K562 (cell line): ENCODE measurements around the gene KLF18. TPM values are rescaled to one million over a fixed set of nuclear protein-coding genes. Genes with fewer than 3 reads are reported as not detected.

Source experiments
- ATAC-seq: fragments of 200-7000 bp; cut with Tn5 transposase; 3 replicates; pipeline ENCODE4 v1.9.1; 2020; ENCODE audit warnings: moderate library complexity
- BruUV-seq: library from RNA; stranded (reverse); fragments of 400-500 nt; replicated peaks from 2 replicates; lab custom pipeline; 2021; lab: Mats Ljungman, UMichigan
- CTCF ChIA-PET: fragments of 300-600 bp; formaldehyde crosslinking; extraction: SDS; loops from one replicate; lab custom pipeline; 2021; ENCODE audit warnings: low intra/inter-chr PET ratio; lab: Yijun Ruan, JAX
- POLR2A ChIA-PET: fragments of 300-600, 350-650 bp; sonication (Branson Sonifier 250); formaldehyde crosslinking; extraction: SDS; loops from one replicate; lab custom pipeline; 2021; ENCODE audit warnings: antibody characterized with exemption, inconsistent platforms; lab: Yijun Ruan, JAX
- DNase-seq, 4 experiments: peaks; one replicate each; pipeline versions ENCODE4 v3.0.0 to v3.0.0-alpha.2; 2011 to 2018; ENCODE audit warnings: low spot score in 3 of 4, mixed read lengths in 3 of 4; ENCODE audit errors: extremely low read depth in 1 of 4
- FAIRE-seq: peaks from 2 replicates; lab custom pipeline; 2011; peaks lifted over from hg19 to GRCh38; lab: Jason Lieb, UNC
- H2AFZ ChIP-seq: 2 replicates; pipeline ENCODE4 v1.6.0; 2011; ENCODE audit warnings: low read depth, low read length, control low read depth, inconsistent platforms
- H3K27ac ChIP-seq: fragments of 200-600 bp; 3 replicates; pipeline ENCODE4 v1.8.0; 2011; ENCODE audit warnings: low read depth, mild to moderate bottlenecking, control low read depth, inconsistent platforms, low read length, moderate library complexity, mixed read lengths; ENCODE audit errors: extremely low read depth
- H3K27me3 ChIP-seq, 2 experiments: fragments of 300-600 bp in 1 of 2; 2 replicates in 1 of 2; 3 replicates in 1 of 2; pipeline versions ENCODE4 v1.6.0 to v1.8.0; 2011; ENCODE audit warnings: inconsistent platforms in 2 of 2, low read length in 2 of 2, mild to moderate bottlenecking in 1 of 2, mixed read lengths in 1 of 2, moderate library complexity in 1 of 2; ENCODE audit not compliant: control insufficient read depth in 2 of 2, insufficient read depth in 2 of 2
- H3K36me3 ChIP-seq: fragments of 300-600 bp; 3 replicates; pipeline ENCODE4 v1.8.0; 2011; ENCODE audit warnings: mild to moderate bottlenecking, low read length, inconsistent platforms; ENCODE audit not compliant: control insufficient read depth, insufficient read depth
- H3K4me1 ChIP-seq, 2 experiments: fragments of 200-600 bp in 1 of 2; replicated peaks in 1 of 2; 2 replicates in 1 of 2; 3 replicates in 1 of 2; pipeline versions ENCODE4 v1.5.1 to v1.8.0; 2011; ENCODE audit warnings: inconsistent platforms in 2 of 2, low read length in 2 of 2, mild to moderate bottlenecking in 1 of 2, mixed read lengths in 1 of 2, moderate library complexity in 1 of 2; ENCODE audit not compliant: control insufficient read depth in 2 of 2, insufficient read depth in 2 of 2
- H3K4me2 ChIP-seq: 2 replicates; pipeline ENCODE4 v1.6.1; 2011; ENCODE audit warnings: low read length, control low read depth, inconsistent platforms, mixed read lengths; ENCODE audit not compliant: insufficient read depth
- H3K4me3 ChIP-seq: fragments of 200-600 bp; sonication (generic), shearing (Covaris generic); 2 replicates; pipeline ENCODE4 v1.5.1; 2016; ENCODE audit warnings: control low read depth, inconsistent platforms
- H3K79me2 ChIP-seq: fragments of 200-600 bp; 3 replicates; pipeline ENCODE4 v1.8.0; 2011; ENCODE audit warnings: low read length, inconsistent platforms; ENCODE audit not compliant: control insufficient read depth, insufficient read depth
- H3K9ac ChIP-seq, 2 experiments: 2 replicates each; pipeline versions ENCODE4 v1.6.0 to v1.6.1; 2011; ENCODE audit warnings: low read depth in 2 of 2, low read length in 2 of 2, control low read depth in 1 of 2, inconsistent platforms in 1 of 2, mild to moderate bottlenecking in 1 of 2, mixed read lengths in 1 of 2; ENCODE audit not compliant: insufficient read depth in 1 of 2
- H3K9me1 ChIP-seq: one replicate; pipeline ENCODE4 v1.6.0; 2011; ENCODE audit warnings: inconsistent platforms, mild to moderate bottlenecking, low read length, moderate library complexity; ENCODE audit not compliant: control insufficient read depth, insufficient read depth
- H3K9me3 ChIP-seq: replicated peaks from 2 replicates; pipeline ENCODE4 v1.5.1; 2011; ENCODE audit warnings: low read depth, low read length, inconsistent platforms; ENCODE audit not compliant: control insufficient read depth, insufficient read depth
- H4K20me1 ChIP-seq: replicated peaks from 2 replicates; pipeline ENCODE4 v1.6.1; 2011; ENCODE audit warnings: low read length, inconsistent platforms, mixed read lengths; ENCODE audit not compliant: control insufficient read depth, insufficient read depth
- HCFC1 ChIP-seq: IDR thresholded peaks from 2 replicates; pipeline ENCODE4 v1.6.1; 2012; ENCODE audit warnings: low read depth, low read length, improper control_type of control experiment
- HNRNPL ChIP-seq: fragments of 200-400 bp; formaldehyde crosslinking; IDR thresholded peaks from 2 replicates; pipeline ENCODE4 v1.6.1; 2017; ENCODE audit warnings: low read depth, mild to moderate bottlenecking, low read length
- KDM1A ChIP-seq, 2 experiments: fragments of 450-650 bp; IDR thresholded peaks; 2 replicates each; pipeline ENCODE4 v1.6.1; 2016; ENCODE audit warnings: mild to moderate bottlenecking in 2 of 2
- NONO ChIP-seq, 2 experiments: fragments of 200-400 bp in 1 of 2; fragments of 450-650 bp in 1 of 2; formaldehyde crosslinking in 1 of 2; IDR thresholded peaks; 2 replicates each; pipeline ENCODE4 v1.6.1; 2017; ENCODE audit warnings: low read depth in 2 of 2, mild to moderate bottlenecking in 2 of 2, moderate library complexity in 2 of 2, low read length in 1 of 2
- ZNF512 ChIP-seq: IDR thresholded peaks from 2 replicates; pipeline ENCODE4 v1.6.1; 2016; ENCODE audit warnings: missing genetic modification characterization, missing compliant biosample characterization
- WGBS: fragments of 100-300 bp; shearing (Covaris generic); methylation state at CpG from one replicate; pipeline ENCODE4 v1.1.6; 2016; ENCODE audit warnings: low coverage, mixed read lengths; ENCODE audit not compliant: insufficient coverage; ENCODE audit errors: missing lambda C conversion rate; 5-methylcytosine and 5-hydroxymethylcytosine counted together
- in situ Hi-C: fragments of 300-500 bp; cut with MboI; formaldehyde crosslinking; loops from 4 replicates; pipeline ENCODE4 v1.15.0; 2018; ENCODE audit warnings: inconsistent platforms, mixed read lengths
- intact Hi-C: fragments of 100-400 bp; cut with micrococcal nuclease; formaldehyde crosslinking; loops from 2 replicates; pipeline ENCODE4 v1.14.2; 2022
- polyA plus RNA-seq, 8 experiments: library from polyadenylated mRNA; depleted of rRNA in 4 of 8; stranded (reverse) in 5 of 8; unstranded in 3 of 8; fragments of >200 nt; fragmentation: Nextera tagmentation in 2 of 8; fragmentation: Illumina TruSeq in 1 of 8; extraction: Ambion mirVana in 2 of 8; extraction: Trizol in 1 of 8; gene quantifications; 2 replicates each; pipeline versions ENCODE4 v1.2.1 to v1.2.3, GENCODE V29; 2011 to 2014; ENCODE audit warnings: inconsistent platforms in 1 of 8, missing spikeins in 1 of 8
- total RNA-seq, 7 experiments: library from RNA; depleted of rRNA in 6 of 7; stranded (reverse); fragments of >200 nt in 6 of 7; fragmentation: Illumina TruSeq in 2 of 7; extraction: Trizol in 2 of 7; gene quantifications; 2 replicates each; pipeline versions ENCODE4 v1.2.1 to v1.2.3, GENCODE V29; 2011 to 2021; ENCODE audit warnings: low replicate concordance in 1 of 7
- TF ChIP-seq, protein P1 (sequence below): fragments of 450-650 bp; IDR thresholded peaks from 2 replicates; pipeline ENCODE4 v1.7.1; 2018; ENCODE audit warnings: mild to moderate bottlenecking, low read depth; ENCODE audit not compliant: partially characterized antibody

Gene KLF18
- total and polyA plus RNA-seq, 9 of the 15 experiments (the other 6 are each of a cell fraction or from before 2014, with no cell fraction given) = not detected

- Histone ChIP-seq H2AFZ (no peak overlapping the region), H3K9me3 (peaks cover 8% of the 10 kb centered on the region), H3K27me3 (peaks cover 19 to 36% of the 10 kb centered on the region in 2 experiments; a peak in 4 of 5 replicates), H3K27ac (no peak overlapping the region), H3K4me2 (no peak overlapping the region), H3K9me1 (no peaks in the 10 kb centered on the region), H3K4me3 (no peak overlapping the region), H3K9ac (no peak overlapping the region), H3K79me2 (no peaks in the 10 kb centered on the region), H4K20me1 (no peaks in the 10 kb centered on the region), H3K4me1 (no peaks in the 10 kb centered on the region), H3K36me3 (no peaks in the 10 kb centered on the region)
- ATAC-seq (no peak), DNase-seq (no peak), FAIRE-seq (no peak)
- ChIA-PET POLR2A (interaction anchor here (0.6 to 0.8 kb wide), 2 partner anchors 131 to 431 kb away, joined by 3 read pairs; no protein-coding TSS in a partner anchor), CTCF (no interaction called here)
- TF ChIP-seq ZNF512 (tag) = peak; percentile 74; the same call in 1 of the 2 replicates
- no peak for TF ChIP-seq KDM1A (IDR thresholded peaks at IDR 0.05)
- no peak for TF ChIP-seq NONO (IDR thresholded peaks at IDR 0.05; ENCODE audit: low read depth in 2 of 2, low read length in 1 of 2)
- no peak for TF ChIP-seq HCFC1
- TF ChIP-seq HNRNPL = no peak
- TF ChIP-seq, protein P1, sequence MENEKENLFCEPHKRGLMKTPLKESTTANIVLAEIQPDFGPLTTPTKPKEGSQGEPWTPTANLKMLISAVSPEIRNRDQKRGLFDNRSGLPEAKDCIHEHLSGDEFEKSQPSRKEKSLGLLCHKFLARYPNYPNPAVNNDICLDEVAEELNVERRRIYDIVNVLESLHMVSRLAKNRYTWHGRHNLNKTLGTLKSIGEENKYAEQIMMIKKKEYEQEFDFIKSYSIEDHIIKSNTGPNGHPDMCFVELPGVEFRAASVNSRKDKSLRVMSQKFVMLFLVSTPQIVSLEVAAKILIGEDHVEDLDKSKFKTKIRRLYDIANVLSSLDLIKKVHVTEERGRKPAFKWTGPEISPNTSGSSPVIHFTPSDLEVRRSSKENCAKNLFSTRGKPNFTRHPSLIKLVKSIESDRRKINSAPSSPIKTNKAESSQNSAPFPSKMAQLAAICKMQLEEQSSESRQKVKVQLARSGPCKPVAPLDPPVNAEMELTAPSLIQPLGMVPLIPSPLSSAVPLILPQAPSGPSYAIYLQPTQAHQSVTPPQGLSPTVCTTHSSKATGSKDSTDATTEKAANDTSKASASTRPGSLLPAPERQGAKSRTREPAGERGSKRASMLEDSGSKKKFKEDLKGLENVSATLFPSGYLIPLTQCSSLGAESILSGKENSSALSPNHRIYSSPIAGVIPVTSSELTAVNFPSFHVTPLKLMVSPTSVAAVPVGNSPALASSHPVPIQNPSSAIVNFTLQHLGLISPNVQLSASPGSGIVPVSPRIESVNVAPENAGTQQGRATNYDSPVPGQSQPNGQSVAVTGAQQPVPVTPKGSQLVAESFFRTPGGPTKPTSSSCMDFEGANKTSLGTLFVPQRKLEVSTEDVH = no peak
- intact Hi-C loops (no loop called here), in situ Hi-C loops (no loop called here)
- 9% methylated on average over 3 of the region's 3 CpGs for WGBS
- BruUV-seq = no TSS peak
Measured at GRCh38 chr1:44147582-44147981, 6.2 kb upstream of the KLF18 start.
